GM18499 (cell line): ENCODE data around the gene MBIP.

Source experiments
- ATAC-seq: cut with Tn5 transposase; IDR thresholded peaks from one replicate; pipeline ENCODE4 v1.9.1; 2021; ENCODE audit warnings: moderate number of reproducible peaks; ENCODE audit not compliant: insufficient read depth, unreplicated experiment

The MBIP gene

GRCh38 chr14:36271222-36271621, 49.2 kb downstream of the MBIP start:
- no peak for ATAC-seq

DNA sequence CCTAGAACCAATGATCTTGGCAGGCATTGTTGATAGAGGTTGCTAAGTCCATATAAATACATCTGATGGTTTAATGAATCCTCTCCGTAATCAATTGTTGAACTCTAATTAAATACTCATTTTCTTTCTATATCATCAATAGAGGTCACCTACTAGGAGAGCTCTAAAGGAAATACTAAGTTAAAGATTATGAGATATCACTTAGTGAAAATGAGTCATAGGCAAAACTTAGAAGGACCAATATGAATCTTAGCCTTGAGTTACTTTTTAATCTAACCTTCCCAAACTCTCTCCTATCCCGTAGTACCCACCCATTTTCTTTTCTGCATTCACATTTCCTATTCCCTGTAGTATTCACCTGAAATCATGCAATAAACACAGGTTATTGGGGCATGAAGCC, 50.2 kb downstream of the MBIP start:
- no peak for ATAC-seq

DNA sequence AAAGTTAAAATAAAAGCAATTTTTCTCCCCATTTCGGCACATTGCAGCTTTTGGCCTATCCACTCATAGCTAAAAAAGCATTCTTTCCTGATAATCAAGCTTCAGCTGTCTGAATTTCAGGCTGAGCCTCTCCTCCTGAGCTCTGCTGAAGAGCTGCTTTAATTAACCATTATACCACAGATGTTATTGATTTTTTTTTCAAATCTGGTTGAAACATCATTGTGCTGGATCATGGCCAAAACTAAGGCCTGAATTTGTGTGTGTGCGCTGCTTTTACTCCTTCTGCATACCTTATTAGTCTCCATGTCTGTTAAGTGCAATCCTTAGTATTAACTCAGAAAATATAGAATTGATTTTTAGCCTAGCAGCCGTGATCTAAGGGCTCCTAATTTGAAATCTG, 52.3 kb downstream of the MBIP start:
- no peak for ATAC-seq

DNA sequence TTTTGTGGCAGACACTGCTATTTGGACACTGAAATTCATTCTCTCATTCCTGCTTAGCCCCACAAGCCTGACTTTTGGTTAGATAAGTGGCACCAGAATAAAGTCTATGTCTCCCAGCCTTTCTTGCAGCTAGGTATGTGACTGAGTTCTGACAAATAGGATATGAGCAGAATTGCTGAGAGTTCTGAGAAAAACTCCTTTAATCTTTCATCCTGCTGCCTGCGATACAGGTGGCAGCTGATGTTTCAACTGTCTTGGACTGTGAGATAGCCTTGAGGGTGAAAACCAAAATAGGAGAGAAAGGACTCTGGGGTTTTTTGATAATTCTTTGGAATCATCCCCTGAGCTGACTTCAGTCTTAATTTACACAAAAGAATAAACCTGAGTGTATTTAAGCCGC, 55.8 kb downstream of the MBIP start:
- no peak for ATAC-seq

DNA sequence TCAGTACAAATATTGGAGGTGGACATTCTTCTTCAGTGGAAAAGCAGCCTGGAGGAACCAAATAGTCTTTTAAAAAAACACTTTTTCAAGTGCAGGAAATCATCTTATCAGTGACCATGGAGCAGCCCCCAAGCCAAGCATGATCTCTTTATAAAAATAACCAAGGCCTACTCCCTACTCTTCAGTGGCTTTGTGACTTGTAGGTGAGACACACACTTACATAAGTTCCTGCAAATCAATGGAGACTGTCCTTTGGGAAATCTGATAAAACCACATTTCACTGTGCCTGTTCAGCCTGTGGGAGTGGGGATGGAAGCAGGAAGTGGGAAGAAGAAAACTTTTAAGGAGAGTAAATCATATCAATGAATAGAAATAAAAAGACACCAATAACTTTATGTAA, 56.3 kb downstream of the MBIP start:
- ATAC-seq = no peak

GRCh38 chr14:36260970-36261640, 59.3 kb downstream of the MBIP start:
- no peak for ATAC-seq

DNA sequence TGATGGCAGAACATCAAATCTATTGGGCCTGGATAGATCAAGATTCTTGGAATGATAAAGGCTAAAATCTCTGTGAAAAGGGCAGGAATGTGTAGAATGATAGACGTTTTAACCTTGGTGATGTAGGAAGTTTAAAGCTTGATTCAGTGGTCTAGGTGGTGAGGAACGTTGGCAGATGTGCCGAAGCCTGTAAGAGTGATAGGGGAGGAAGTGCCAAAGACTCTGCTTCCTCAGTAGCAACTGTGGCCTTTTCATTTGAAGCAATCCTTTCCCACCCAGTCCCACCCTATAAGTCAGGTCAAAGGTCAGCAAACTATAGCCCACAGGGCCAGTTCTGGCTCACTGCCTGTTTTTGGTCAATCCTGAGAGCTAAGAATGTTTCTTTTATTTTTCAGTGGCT, 62.2 kb downstream of the MBIP start:
- ATAC-seq = no peak

DNA sequence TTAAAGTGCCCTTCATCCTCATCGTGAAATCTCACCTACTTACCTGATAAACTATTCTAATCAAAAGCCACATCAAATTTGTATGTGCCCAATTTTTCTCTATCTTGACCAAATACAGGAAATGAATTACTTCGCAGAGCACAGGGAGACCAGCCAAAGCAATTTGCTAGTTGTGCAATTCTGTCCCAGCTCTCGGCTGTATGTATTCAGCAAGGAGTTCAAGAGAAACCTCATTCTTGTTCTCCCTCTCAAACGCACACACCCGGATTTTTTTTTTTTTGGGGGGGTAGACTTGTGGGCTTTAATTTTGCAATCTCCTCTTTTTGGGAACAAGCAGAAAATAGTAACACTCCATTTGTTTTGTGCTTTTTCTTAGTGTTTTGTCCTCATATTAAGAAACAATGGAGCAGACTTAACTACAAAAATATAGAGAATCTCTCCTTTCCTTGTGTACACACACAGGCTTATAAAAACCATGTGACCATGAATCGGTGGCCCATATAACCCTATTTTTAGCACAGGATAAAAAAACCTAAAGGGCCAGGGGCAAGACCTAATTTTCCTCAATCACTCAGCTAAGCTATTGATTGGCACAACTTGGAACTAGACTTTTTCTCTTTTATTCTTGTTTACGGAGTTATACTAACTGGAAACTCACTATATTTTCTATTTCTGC, 64.2 kb downstream of the MBIP start:
- no peak for ATAC-seq

- no peak for ATAC-seq
These were observed 66.3 kb downstream of the MBIP start for GRCh38 chr14:36254020-36254624.
